Right lobe of liver (tissue), 6 donors: ENCODE data around the gene HNRNPLL. TPM values are rescaled to one million over a fixed set of nuclear protein-coding genes. Genes with fewer than 3 reads are reported as not detected.

Source experiments
- ATAC-seq, 4 donors: fragments of 200-7000 bp; cut with Tn5 transposase; one replicate each; pipeline ENCODE4 v1.9.1; 2020; ENCODE audit warnings: mild to moderate bottlenecking in 4 of 4, moderate library complexity in 4 of 4
- DNase-seq, 3 donors: peaks; one replicate each; pipeline ENCODE4 v3.0.0-alpha.2; 2020
- H3K27ac ChIP-seq, 3 donors: fragments of 200-600 bp; one replicate each; pipeline ENCODE4 v1.8.0; 2022
- H3K27me3 ChIP-seq, 2 donors: fragments of 200-600 bp; one replicate each; pipeline ENCODE4 v1.8.0; 2022
- H3K36me3 ChIP-seq, 4 donors: fragments of 200-600 bp; sonication (generic) in 1 of 4; one replicate each; pipeline versions ENCODE4 v1.5.1 to v1.8.0; 2017 to 2022; ENCODE audit warnings: control low read depth in 1 of 4
- H3K4me1 ChIP-seq, 4 donors: fragments of 200-600 bp; sonication (generic) in 1 of 4; one replicate each; pipeline versions ENCODE4 v1.5.1 to v1.8.0; 2017 to 2022; ENCODE audit warnings: control low read depth in 1 of 4
- H3K4me3 ChIP-seq, 3 donors: fragments of 200-600 bp; one replicate each; pipeline ENCODE4 v1.8.0; 2022
- H3K9me3 ChIP-seq, 4 donors: fragments of 200-600 bp; sonication (generic) in 1 of 4; one replicate each; pipeline versions ENCODE4 v1.5.1 to v1.8.0; 2017 to 2022; ENCODE audit warnings: control low read depth in 1 of 4
- POLR2A ChIP-seq: fragments of 450-650 bp; IDR thresholded peaks from one replicate; pipeline ENCODE4 v1.6.1; 2017; ENCODE audit warnings: antibody characterized with exemption, mild to moderate bottlenecking
- WGBS: methylation state at CpG from one replicate; pipeline ENCODE4 v1.1.6; 2018; ENCODE audit warnings: low coverage, low lambda C conversion rate; ENCODE audit not compliant: insufficient coverage; ENCODE audit errors: missing lambda C conversion rate; 5-methylcytosine and 5-hydroxymethylcytosine counted together
- intact Hi-C, 2 donors: fragments of 100-400 bp; cut with DNase I; formaldehyde crosslinking; loops; one replicate each; pipeline versions ENCODE4 v1.11.2 to v1.14.1; 2022
- total RNA-seq, 6 experiments: library from RNA; depleted of rRNA in 2 of 6; stranded (reverse); fragments of >200 nt in 2 of 6; fragmentation: NEBNext Ultra II Directional in 3 of 6; extraction: Animal tissue kit (Norgen Biotek cat#: 25700) in 3 of 6; gene quantifications; one replicate each; pipeline versions ENCODE4 v1.1.0 to v1.2.4, GENCODE V29; 2016 to 2023
- TF ChIP-seq, protein P1 (sequence below), 4 donors: fragments of 200-600 bp in 3 of 4; fragments of 450-650 bp in 1 of 4; IDR thresholded peaks; one replicate each; pipeline versions ENCODE4 v1.5.1 to v1.8.0; 2016 to 2022; ENCODE audit warnings: antibody characterized with exemption in 4 of 4, mild to moderate bottlenecking in 2 of 4
- donor health status: DM: no; HTN: yes; CAD: no.
- donor health status: DM: no; HTN: no; CAD: no.
- donor health status: DM: no; HTN: no; CAD: no.
- donor health status: DM: no; HTN: yes; CAD: no.
- donor health status: DM: no; HTN: yes; CAD: no.

HNRNPLL gene
- total RNA-seq, 6 experiments from 2014 or later: 9.2 to 15.9 (median 13.9) TPM

DNA sequence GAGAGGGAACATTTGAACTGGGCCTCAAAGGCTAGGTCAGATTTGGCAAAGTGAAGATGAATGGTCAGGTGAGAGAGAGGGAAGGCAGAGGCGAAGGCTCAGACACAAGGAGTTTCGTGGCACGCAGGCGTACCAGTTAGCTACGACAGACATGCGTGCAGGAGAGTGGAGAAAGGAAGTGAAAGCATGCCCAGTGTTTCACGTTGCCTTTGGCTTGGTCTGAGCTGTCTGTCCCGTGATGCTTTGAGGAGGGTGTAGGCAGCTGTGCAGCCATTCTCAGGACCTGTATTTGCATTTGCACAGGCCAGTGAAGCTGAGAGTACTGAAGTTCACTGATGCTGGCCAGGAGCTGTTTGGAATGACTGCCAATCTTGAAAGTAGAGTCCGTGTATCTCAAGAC lies 69.5 kb downstream of the HNRNPLL start:
- DNase-seq (no peak), ATAC-seq (peak in 2 of 4 donors; percentile 18 to 20)
- WGBS: 53% methylated on average over 8 of the region's 9 CpGs
- intact Hi-C loops: loop anchor here in 1 of 2 donors (10.0 kb wide), 1 partner anchor 202 kb away; no protein-coding TSS in a partner anchor
- Histone ChIP-seq H3K27me3 (no peaks in the 10 kb centered on the region), H3K36me3 (no peaks in the 10 kb centered on the region), H3K9me3 (no peaks in the 10 kb centered on the region), H3K27ac (no peak overlapping the region), H3K4me3 (no peak overlapping the region), H3K4me1 (no peaks in the 10 kb centered on the region)
- no peak for TF ChIP-seq POLR2A

- no peak for ATAC-seq
- TF ChIP-seq, protein P1, sequence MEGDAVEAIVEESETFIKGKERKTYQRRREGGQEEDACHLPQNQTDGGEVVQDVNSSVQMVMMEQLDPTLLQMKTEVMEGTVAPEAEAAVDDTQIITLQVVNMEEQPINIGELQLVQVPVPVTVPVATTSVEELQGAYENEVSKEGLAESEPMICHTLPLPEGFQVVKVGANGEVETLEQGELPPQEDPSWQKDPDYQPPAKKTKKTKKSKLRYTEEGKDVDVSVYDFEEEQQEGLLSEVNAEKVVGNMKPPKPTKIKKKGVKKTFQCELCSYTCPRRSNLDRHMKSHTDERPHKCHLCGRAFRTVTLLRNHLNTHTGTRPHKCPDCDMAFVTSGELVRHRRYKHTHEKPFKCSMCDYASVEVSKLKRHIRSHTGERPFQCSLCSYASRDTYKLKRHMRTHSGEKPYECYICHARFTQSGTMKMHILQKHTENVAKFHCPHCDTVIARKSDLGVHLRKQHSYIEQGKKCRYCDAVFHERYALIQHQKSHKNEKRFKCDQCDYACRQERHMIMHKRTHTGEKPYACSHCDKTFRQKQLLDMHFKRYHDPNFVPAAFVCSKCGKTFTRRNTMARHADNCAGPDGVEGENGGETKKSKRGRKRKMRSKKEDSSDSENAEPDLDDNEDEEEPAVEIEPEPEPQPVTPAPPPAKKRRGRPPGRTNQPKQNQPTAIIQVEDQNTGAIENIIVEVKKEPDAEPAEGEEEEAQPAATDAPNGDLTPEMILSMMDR (IDR thresholded peaks at IDR 0.05): no peak
- no peak for TF ChIP-seq POLR2A
- intact Hi-C loops: loop anchor here in 1 of 2 donors (10.0 kb wide), 1 partner anchor 202 kb away; no protein-coding TSS in a partner anchor
Measured at GRCh38 chr2:38532366-38532765, 70.4 kb downstream of the HNRNPLL start.

GRCh38 chr2:38529208-38529607 lies 73.5 kb downstream of the HNRNPLL start:
- DNase-seq: no peak
- WGBS: 83% methylated on average over 3 of the region's 14 CpGs
- no peak overlapping the region for H3K4me3 ChIP-seq

More at GRCh38 chr2:38532366-38532765, 70.4 kb downstream of the HNRNPLL start:
- Histone ChIP-seq H3K9me3 (no peaks in the 10 kb centered on the region), H3K27ac (no peak overlapping the region), H3K4me3 (no peak overlapping the region), H3K4me1 (no peaks in the 10 kb centered on the region), H3K27me3 (no peaks in the 10 kb centered on the region), H3K36me3 (no peaks in the 10 kb centered on the region)
- 88% methylated on average over 1 of the region's 2 CpGs for WGBS
- no peak for DNase-seq

DNA sequence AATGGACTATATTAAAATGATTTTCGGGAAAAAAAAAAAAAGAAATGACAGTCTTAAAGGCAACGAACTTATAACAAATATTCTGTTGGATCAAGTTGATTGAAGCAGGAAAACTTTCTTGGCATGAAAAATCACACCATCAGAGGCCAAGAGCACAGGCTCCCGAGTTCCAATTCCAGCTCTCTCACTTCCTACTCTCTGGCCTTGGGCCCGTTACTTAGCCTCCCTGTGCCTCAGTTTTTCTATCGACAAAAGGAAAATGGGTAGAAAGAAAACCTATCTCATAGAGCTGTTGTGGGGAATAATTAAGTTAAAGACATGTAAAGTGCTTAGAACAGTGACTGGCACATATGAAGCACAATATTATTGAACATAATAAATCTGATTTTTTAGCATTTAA lies 74.2 kb downstream of the HNRNPLL start:
- 56% methylated on average over 5 of the region's 5 CpGs for WGBS

More at GRCh38 chr2:38529208-38529607, 73.5 kb downstream of the HNRNPLL start:
- H3K27me3 ChIP-seq: no peaks in the 10 kb centered on the region
- H3K9me3 ChIP-seq: no peaks in the 10 kb centered on the region
- no peak for ATAC-seq
- TF ChIP-seq, protein P1 (IDR thresholded peaks at IDR 0.05): no peak
- no peak for TF ChIP-seq POLR2A
- no peaks in the 10 kb centered on the region for H3K36me3 ChIP-seq
- peaks cover 0 to 8% (median 0%) of the 10 kb centered on the region in 4 donors for H3K4me1 ChIP-seq
- intact Hi-C loops: no loop called here
- no peak overlapping the region for H3K27ac ChIP-seq

GRCh38 chr2:38528008-38528442 lies 74.7 kb downstream of the HNRNPLL start:
- H3K36me3 ChIP-seq: no peaks in the 10 kb centered on the region
- no peak for TF ChIP-seq POLR2A
- TF ChIP-seq, protein P1 (IDR thresholded peaks at IDR 0.05): no peak
- no peak for DNase-seq
- no peaks in the 10 kb centered on the region for H3K9me3 ChIP-seq
- intact Hi-C loops: no loop called here
- H3K27ac ChIP-seq: no peak overlapping the region
- peaks cover 0 to 8% (median 0%) of the 10 kb centered on the region in 4 donors for H3K4me1 ChIP-seq
- ATAC-seq: peak; percentile 52 to 69 (median 60)
- peak overlapping the region; percentile 30 to 48 (median 46) for H3K4me3 ChIP-seq
- WGBS: 7% methylated on average over 24 of the region's 27 CpGs
- H3K27me3 ChIP-seq: no peaks in the 10 kb centered on the region

More for the DNA sequence above, 74.2 kb downstream of the HNRNPLL start:
- Histone ChIP-seq H3K27ac (no peak overlapping the region), H3K4me1 (peaks cover 0 to 8% (median 0%) of the 10 kb centered on the region in 4 donors), H3K27me3 (no peaks in the 10 kb centered on the region), H3K4me3 (no peak overlapping the region), H3K9me3 (no peaks in the 10 kb centered on the region), H3K36me3 (no peaks in the 10 kb centered on the region)
- intact Hi-C loops: no loop called here
- TF ChIP-seq POLR2A: no peak
- TF ChIP-seq, protein P1 (IDR thresholded peaks at IDR 0.05): no peak
- no peak for ATAC-seq
- no peak for DNase-seq
